Stimulated activated CD8-positive, alpha-beta memory T cell treated with anti-CD3 and anti-CD28 coated beads, Interleukin-4, amount 100 ng/mL, for 24 hours (primary cell): ENCODE results near the gene TSEN54.
A peak's percentile ranks its signal among the peaks of the same experiment; 100 is the strongest.

Source experiments
- DNase-seq: peaks from one replicate; pipeline ENCODE4 v3.0.0-alpha.2; 2020; ENCODE audit warnings: low read depth

The TSEN54 gene

GRCh38 chr17:75503976-75504346, 12.4 kb upstream of the TSEN54 start:
- DNase-seq = no peak

GRCh38 chr17:75504347-75505151, 11.8 kb upstream of the TSEN54 start:
- no peak for DNase-seq

- no peak for DNase-seq
Measured at GRCh38 chr17:75505152-75505409, 11.2 kb upstream of the TSEN54 start.

- DNase-seq = no peak
Measured at GRCh38 chr17:75505640-75506039, 10.7 kb upstream of the TSEN54 start.

GRCh38 chr17:75506134-75506533, 10.2 kb upstream of the TSEN54 start:
- no peak for DNase-seq

GRCh38 chr17:75506888-75507287, 9.4 kb upstream of the TSEN54 start:
- DNase-seq = no peak

- no peak for DNase-seq
Measured at GRCh38 chr17:75507733-75508719, 8.3 kb upstream of the TSEN54 start.

GRCh38 chr17:75508931-75509361, 7.4 kb upstream of the TSEN54 start:
- no peak for DNase-seq

GRCh38 chr17:75509528-75510258, 6.6 kb upstream of the TSEN54 start:
- DNase-seq = no peak

GRCh38 chr17:75511270-75511609, 5.1 kb upstream of the TSEN54 start:
- no peak for DNase-seq

- DNase-seq = no peak
Measured at GRCh38 chr17:75511610-75512575, 4.4 kb upstream of the TSEN54 start.

GRCh38 chr17:75512926-75513640, 3.2 kb upstream of the TSEN54 start:
- DNase-seq = no peak

- no peak for DNase-seq
Measured at GRCh38 chr17:75513641-75514000, 2.7 kb upstream of the TSEN54 start.

- DNase-seq = no peak
Measured at GRCh38 chr17:75514299-75514918, 1.9 kb upstream of the TSEN54 start.

GRCh38 chr17:75514919-75515495, 1.3 kb upstream of the TSEN54 start:
- DNase-seq = no peak

GRCh38 chr17:75515496-75516254, 653 bp upstream of the TSEN54 start, which contains the start of gene CASKIN2:
Gene CASKIN2 (minus strand): TSS chr17:75515537. CDS start chr17:75513804, 1,733 bp downstream.
- peak; percentile 81 for DNase-seq

- no peak for DNase-seq
Measured at GRCh38 chr17:75516619-75517296, 430 bp downstream of the TSEN54 start.

- no peak for DNase-seq
Measured at GRCh38 chr17:75517297-75517865, 1.1 kb downstream of the TSEN54 start.
